Medulla oblongata (tissue), 1 donor: ENCODE data around the gene TP53I11.

Experiments
- DNase-seq: peaks from one replicate; pipeline ENCODE4 v3.0.0-alpha.2; 2015; ENCODE audit errors: extremely low spot score

Gene TP53I11

DNA sequence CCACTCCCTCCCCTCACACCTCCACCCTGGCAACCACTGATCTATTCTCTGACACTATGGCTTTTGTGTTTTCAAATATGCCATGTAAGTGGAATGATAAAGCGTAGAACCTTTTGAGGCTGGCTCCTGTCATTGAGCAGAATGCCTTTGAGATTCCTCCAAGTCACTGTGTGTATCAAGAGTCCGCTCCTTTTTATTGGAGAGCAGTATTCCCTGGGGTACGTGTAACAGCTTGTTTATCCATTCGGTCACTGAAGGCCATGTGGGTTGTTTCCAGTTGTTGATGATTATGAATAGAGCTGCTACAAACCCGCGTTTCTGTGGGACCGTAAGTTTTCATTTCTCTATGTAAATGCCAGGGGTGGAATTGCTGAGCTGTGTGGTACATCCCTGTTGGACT, 10.3 kb downstream of the TP53I11 start:
- no peak for DNase-seq

DNA sequence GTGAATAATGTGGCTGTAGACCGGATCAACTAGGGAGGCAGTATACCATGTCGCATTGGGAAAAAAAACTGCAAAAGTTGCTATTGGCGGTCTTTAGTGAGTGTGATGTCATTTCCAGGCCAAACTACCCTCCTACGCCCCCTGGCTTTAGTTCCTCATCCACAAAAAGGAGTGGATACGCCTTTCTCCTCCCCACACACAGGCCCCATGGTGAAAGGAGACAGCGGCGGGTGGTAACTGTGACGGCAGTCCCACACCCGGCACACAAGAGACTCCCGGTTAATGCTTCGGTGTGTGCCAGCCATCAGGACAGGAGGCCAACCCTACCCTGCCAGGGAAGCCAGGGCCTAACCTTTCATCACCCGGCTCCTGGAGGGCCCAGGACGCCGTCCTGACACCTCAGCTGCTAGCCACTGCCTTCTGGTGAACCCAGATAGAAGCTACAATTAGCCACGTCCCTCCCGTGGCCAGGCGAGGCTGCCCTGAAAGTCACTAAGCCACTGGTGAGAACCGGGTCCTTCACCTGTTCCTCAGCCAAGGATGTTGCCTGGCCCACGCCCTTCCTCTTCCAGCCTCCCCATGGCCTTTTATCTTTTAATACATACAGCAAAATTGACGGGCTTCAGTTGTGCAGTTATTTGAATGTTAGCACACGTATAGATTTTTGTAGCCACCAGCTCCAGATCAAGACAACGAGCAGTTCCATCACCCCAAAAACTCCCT, 10.8 kb downstream of the TP53I11 start:
- DNase-seq, result peak; percentile 30

DNA sequence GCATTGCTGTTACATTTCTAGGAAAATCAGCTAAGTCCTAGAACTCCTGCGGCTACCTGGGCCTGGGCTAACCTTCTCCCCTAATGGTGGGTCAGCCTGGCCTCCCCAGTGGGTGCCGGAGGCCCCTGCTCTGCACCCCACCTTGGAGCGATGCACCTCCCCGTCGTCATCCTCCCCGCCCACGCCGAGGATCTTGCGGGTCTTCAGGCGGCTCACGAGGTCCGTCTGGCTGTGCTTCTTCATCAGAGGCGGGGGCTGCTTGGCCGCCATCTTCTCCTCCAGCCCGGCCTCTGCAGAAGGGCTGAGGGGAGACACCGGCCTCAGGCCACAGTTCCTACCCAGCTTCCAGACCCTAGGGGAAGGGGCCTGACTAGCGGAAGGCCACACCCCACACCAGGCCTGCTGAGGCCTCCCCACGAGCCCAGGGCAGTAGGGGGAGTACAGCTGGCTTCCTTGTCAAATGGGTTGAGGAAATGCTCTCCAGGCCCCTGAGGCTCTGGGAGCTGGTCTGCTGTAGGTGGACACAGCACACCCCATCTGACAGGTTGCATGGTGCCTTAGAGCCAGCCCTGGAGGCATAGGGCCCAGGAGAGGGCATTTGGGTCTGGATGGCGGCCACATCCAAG, 12.5 kb downstream of the TP53I11 start:
- DNase-seq, result no peak

DNA sequence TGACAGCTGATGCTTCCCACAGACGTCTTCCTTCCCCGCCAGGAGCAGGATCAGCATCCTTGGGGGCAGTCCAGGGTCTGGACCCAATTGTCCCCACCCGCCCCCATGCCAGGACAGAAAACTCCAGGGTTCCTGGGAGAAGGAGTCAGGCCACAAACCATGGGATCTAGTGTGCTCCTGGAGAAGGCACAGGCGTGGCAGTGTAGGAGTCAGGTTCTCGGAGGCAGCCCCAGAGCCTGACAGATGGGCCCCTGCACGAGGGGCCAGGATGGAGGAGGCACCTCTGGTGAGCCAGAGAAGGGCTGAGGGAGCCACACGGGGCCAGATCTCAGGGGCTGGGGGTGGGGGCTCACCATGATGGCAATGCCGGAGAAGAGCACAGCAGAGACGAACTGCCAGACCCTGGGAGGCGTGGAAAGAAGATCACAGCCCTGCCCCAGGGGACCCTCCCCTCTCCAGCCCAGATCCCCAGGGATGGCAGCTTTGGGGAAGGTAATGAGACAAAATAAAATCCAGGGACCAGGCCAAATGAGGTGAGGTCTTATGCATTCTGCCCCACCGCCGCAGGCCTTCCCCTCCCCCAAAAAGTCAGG, 13.6 kb downstream of the TP53I11 start:
- DNase-seq, result no peak

DNA sequence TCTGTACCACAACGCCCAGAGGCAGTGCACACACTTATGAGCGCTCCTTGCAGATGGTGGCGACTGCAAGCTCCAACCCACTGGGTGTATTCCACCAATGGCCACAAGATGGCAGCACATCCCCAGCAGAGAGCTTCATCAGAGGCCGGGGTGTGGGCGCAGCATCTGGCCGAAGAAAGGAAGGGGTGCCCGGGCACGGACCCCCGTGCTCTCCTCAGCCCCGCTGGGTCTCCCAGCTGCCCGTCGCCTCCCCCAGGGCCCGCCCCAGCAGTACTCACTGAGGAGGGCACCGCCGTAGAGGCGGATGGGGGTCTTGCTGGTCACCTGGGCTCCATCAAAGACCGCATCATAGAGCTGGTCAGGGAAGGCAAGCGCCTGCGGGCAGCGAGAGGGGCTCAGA, 14.2 kb downstream of the TP53I11 start:
- DNase-seq, result peak; percentile 92

DNA sequence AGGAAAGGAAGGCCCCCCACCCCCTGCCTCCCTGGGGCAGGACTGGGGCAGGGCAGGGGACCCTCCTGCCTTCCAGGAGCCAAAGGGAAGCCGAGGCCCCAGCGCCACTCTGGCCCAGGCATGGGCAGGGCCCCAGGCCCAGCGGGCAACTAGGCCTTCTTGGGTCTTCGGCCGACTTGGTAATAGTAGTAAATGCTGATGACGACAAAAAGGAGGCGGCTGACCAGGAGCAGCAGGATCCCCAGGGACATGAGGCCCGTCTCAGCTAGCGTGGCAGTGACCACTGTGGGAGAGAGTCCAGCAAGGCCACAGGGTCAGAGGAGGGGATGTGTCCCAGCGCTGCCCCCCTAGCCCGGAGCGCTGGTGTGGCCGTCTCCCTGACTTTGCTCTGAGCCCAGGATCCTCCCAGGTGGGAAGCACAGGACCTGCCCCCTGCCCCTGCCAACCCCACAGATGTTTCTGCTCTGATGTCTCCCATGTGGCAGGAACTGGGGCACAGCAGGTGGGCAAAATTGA, 15.9 kb downstream of the TP53I11 start:
- DNase-seq, result no peak

DNA sequence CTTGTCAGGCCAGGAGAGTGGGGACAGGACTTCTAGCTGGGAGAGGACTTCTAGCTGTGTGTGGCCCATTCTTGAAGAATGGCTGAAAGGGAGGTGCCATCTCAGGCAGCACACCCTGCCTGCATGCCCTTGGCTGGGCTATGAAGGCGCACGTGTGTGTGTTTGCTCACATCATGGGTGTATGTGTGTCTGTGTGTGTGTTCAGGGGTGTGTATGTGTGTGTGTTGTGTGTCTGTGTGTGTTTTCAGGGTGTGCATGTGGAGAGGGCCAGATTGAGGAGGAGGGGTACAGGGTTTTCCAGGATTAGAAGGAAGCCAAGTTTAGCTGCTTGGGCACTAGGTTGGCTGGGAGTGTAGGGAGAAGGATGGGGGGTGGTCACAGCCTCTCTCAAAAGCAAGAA, 16.6 kb downstream of the TP53I11 start:
- no peak for DNase-seq

DNA sequence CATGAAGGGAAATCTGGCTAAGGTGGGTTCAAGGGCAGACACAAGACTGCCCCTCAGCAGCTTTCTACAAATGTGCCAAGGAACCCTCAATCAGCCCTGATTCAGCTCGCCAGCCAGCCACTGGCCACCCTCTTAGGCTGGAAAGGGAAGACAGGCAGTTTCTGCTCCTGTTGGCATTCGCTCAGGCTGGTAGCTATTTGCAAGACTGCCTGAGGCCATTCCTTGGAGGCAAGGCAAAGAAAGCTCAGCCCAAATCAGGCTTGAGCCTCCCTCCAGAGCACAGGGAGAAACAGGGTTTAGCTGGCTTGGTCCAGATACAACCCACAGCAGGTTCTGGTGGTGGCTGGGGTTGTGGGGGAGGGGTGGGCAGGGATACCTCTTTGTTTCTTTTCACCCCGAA, 19.2 kb downstream of the TP53I11 start:
- DNase-seq, result no peak

DNA sequence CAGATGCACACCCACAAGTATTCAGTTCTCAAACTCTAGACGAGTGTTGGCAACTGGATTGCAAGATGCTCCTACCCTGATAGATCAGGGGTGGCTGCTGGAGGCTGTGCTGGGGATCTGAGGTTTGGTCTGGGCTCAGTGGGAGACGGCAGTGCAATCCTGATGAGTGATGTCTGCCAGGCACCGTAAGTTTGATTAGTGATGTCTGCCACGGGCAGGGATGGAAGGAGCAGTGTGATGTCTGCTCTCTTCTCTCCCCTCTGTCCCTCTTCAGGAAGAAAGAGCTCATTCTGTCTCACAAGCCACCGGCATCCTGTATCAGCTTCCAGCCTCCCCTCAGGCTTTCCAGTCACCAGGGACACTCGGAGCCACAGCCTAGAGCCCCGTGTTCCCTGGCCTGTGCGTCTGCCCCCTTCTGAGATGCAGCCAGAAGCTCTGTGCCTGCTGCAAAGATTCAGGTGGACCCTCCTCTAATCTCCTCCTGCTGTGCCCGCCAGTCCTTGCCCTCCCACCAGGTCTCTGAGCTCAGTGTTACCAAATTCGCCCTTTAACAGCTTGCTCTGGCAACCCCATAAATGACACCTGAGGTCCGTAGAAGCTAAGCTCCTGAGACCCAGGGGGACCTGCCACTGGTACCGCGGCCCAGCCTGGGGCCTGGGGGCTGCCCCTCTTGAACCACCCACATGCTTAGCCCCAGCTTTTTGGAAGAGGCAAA, 19.9 kb downstream of the TP53I11 start:
- no peak for DNase-seq

DNA sequence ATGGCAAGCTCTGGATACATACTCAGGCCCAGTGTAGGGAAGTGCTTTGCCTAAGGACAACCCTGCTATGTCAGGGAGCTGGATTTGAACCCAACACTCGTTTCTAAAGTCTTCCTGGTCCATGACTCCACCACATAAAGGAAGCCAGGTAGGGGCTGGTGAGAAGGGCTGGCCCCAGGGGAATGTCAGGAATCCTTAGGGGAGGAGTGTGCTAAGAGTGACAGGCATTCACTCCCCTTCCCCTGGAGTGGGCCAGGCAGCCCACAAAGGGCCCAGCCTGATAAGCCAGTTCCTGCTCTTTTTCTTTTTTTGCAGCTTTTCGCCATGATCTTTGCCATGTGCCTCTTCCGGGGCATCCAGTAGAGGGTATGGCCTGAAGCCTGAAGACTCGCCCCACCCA, 21.9 kb downstream of the TP53I11 start:
- no peak for DNase-seq

DNA sequence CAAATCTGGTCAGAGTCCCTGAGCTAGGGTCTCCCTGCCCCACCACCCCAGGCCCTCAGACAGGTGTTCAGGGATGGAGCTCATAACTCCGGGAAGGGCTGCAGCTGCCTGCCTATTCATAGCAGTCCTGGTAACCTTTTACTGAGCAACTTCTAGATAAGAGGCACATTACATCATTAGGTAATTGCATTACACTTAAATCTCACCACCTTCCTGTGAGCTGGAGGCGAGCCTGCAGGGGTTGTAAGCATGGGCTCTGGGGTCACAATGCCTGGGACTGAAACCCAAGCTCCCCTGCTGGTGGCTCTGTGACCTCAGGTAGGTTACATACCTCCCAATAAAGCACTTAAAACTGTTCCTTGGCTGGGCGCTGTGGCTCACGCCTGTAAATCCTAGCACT, 22.5 kb downstream of the TP53I11 start:
- DNase-seq, result no peak

DNA sequence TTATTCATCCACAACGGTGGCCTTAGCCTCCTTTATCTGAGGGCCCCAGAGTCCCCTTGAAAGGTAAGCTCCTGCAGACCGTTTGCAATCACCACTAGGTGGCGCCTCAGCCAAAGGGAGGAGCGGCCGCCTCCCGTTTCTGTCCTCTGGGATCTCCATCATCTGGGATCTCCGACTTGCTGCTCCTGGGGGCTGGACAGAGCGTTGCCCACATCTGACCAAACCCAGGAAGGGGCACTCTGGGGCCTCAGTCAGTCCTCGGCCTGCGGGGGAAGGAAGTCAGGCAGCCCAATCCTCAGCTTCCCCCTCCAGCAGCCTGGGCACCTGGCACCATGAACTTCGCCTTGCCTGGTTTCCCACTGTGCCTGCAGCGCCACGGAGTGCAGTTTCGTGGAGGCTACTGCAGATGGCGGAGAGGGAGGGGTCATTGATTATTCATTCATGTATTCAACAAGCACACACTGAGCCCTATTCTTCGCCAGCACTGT, 23.5 kb downstream of the TP53I11 start:
- DNase-seq, result peak; percentile 93

DNA sequence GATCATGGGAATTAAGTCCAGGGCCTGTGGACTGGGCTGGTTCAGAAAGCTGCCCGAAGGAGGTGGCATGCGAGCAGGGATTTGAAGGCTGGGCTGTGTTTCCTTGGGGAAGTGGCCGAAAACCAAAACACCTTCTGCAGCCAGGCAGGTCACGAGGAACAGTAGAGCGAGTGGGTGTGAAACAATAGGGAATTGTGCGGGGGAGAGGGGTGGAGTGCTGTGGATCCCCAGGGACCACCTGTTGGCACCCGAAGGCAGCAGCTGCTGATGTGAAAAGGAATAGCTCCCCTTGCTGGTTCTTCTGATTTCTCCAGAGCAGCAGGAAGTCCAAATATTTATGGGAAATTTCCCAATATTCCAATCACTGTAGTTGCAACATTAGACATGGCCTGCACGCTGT, 24.6 kb downstream of the TP53I11 start:
- DNase-seq, result no peak

DNA sequence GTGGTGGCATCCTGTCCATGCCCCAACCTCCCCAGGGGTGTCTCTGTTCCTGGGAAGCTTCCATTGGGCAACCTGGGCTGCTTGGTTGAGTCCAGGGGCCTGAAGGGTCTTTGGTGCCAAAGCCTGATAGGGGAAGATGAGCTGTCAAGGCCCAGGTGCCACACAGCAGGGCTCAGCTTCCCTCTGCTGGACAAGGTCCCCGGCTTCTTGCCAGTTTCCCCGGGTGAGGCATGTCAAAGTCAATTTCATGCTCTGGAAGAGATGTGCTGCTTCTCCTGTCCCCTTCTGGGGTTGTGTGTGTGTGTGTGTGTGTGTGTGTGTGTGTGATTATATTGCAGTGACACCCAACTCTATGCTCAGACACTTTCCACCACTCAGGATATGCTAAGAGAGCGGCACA, 26.9 kb downstream of the TP53I11 start:
- no peak for DNase-seq

DNA sequence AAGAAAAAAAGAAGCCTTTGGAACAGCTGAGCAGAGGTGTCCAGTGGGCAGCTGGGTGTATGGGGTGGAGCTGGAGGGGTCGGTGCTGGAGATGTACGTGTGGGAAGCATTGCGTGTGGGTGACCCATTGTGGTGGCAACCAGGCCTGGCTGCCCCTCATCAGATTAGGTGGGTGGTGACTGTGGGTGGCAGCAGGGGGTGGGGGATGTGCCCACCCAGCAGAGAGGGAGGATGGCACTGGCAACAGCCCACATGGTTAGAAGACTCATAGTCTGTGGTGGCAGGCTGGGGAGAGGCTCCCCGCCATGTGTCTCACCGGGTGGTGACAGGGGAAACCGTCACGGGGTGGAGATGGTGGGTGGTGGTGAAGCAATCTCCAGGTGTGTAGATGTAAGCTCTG, 27.6 kb downstream of the TP53I11 start:
- DNase-seq, result no peak

DNA sequence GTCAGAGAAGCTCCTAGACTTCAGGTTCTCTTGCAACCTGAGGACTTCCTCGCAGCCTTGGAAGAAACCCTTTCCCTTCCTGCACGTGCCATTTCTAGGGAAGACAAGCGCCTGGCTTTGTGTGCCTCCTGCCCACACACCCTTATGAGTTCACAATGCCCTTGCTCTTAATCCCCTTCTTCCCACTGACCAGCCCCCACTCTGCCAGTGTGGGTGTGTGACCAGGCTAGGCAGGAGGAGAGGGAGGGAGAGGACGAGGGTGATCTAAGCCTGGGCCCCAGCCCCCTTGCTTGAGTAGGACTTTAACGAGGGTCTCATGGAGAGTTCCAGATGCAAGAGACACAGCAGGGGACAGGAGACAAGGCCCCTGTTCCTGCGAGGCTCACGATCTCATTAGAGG, 30.2 kb downstream of the TP53I11 start:
- no peak for DNase-seq

DNA sequence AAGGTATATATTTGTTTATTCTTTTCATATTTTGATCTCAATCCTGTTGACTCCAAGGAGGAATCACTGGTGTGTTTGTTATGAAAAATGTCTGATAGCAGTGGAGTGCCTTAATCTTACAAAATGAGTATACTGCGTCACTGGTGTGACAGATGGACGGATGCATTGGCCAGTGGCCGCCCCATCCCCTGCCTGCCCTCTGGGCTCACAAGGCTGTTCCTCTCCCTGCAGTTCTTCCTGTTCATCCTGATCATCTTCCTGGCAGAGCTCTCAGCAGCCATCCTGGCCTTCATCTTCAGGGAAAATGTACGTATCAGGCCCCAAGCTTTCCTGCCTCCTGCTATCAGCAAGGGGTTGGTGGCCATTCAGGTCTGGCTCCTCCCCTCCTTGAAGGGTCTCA, 32.9 kb downstream of the TP53I11 start:
- DNase-seq, result no peak

DNA sequence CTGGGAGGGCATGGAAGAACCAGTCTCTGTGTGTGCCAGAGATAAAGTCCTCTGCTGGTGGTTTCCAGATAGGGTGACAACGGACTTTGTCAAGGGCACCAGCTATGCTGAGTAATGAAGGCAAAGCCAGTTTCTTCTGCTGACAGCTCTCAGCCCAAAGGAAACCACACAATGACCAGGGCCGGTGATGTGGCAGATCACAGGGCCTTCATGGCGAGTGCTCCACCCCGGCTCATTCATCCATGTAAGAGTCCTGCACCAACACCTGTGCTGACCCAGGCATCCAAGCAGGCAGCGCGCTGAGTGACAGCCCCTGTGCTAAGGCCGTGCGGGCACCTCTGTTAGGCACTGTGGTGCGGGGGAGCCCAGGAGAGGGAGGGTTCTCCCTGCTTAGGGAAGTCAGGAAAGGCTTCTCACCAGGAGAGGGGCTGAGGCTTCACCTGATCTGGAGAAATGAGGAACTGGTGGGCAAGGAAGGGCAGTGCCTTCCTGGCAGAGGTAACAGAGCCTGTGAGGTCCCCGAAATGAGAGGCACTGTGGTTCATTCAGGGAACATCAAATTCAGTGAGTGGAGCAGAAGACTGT, 33.8 kb downstream of the TP53I11 start:
- no peak for DNase-seq

DNA sequence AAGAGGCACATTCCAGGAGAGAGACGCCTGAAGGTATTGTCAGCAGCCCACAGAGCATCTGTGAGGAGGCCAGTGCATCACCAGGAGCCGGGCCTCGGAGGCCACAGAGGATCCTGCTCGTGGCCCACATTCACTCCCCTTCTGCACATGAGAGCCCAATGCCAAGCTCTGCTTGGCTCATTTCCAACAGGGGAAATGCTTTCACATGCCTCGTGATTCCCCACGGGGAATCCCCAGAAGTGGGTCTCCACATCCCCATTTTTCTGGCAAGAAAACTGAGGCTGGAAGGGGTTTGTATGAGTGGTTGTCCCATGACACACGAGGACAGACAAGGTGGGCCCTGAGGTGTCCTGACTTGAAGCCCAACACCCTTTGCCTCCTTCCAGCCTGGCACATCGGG, 34.4 kb downstream of the TP53I11 start:
- no peak for DNase-seq

DNA sequence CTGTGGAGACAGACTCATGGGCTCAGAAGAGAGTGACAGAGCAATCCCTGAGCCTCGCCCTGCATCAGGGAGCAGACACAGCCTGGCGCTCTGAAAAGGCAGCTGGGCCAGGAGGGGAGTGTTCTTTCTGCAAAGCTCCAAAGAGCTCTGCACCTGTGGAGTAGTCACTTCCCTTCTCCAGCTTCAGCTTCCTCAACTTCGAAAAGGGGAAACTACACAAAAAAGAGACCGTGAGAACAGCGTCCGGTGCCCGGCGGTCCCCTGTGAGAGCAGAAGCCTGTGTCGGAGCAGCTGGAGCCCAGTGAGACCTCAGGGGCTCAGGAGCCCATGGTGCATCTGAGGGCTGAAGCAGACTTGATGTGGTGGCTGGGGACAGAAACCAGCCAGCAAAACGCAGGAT, 35.1 kb downstream of the TP53I11 start:
- peak; percentile 22 for DNase-seq

DNA sequence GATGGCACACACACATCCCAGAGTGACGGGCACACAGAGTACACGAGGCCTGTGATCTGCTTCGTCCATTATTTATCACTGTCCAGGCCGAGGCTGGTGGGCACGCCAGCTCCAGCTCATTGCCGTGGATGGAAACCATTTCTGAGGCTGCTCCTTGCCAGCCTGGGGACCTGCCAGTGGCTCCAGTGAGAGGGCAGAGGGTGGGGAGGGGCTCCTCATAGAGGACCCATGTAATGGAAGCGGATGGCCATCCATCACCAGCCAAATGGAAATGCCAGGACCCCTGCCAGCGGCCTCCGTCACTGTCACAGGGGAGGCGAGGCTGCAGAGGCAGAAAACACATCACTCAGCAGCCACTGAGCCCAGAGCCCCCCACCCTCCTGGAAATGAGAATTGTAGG, 35.7 kb downstream of the TP53I11 start:
- DNase-seq, result no peak

DNA sequence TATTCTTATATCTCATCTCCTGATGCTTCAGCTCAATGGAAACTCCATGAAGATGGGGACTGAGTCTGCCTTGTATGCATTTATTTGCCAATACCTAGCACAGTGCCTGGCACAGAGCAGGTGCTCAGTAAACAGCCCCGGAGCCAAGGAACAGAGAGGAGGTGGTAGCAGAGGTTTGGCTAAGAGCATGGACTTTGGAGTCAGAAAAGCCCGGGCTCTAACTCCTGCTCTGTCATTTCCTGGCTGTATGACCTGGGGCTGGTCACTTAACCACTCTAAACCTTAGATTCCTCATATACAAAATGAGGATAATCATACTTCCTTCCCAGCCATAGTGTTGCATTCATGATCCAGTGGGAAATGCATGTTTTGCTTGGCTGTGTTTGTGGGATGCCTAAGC, 36.6 kb downstream of the TP53I11 start:
- no peak for DNase-seq
